ENCODE data around the gene MMP17. TPM values are rescaled to one million over a fixed set of nuclear protein-coding genes. Genes with fewer than 3 reads are reported as not detected.

Gene MMP17
- total RNA-seq (2014; rRNA removed; shearing (Covaris generic)): 3.1 and 3.4 TPM in 2 replicates

DNA sequence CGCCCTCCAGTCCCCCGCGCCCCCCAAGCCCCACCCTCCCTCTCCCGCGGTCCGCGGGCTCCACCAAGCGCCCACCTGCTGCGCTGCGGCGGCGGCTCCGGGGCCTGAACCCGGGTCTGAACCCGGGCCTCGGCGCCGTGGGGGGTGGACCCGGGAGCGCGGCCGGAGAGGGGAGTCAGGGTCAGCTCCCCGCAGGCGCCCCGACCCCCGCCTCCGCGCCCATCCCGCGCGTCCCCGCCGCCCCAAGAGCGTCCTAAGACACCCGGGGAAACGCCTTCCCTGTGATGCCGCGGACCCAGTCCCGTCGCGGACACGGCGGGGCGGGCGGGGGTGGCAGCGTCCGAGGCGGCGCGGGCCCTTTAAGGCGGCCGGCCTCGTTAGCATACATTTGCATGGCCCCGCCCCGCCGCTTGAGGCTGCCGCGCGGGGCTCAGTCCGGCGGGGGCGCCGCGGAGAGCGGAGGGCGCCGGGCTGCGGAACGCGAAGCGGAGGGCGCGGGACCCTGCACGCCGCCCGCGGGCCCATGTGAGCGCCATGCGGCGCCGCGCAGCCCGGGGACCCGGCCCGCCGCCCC, at the start of gene MMP17:
MMP17 (plus strand) TSS at position 433 of the 574 bp plus-strand sequence; CDS start at position 535, 102 bp downstream.
- no peak for DNase-seq (ENCODE audit: low read depth in 1 of 2, low spot score in 2 of 2)
- H3K9me3 ChIP-seq (replicated peaks): no peaks in the 10 kb centered on the region; the same call in 1 of the 2 replicates
- H3K36me3 ChIP-seq: no peaks in the 10 kb centered on the region
- peak within 1 kb of the TSS; percentile 37 for H3K4me3 ChIP-seq
- H3K4me1 ChIP-seq (replicated peaks): peaks cover 45% of the 10 kb centered on the region
- H3K27ac ChIP-seq: no peak within 1 kb of the TSS
- peaks cover 20% of the 10 kb centered on the region for H3K27me3 ChIP-seq (replicated peaks)

DNA sequence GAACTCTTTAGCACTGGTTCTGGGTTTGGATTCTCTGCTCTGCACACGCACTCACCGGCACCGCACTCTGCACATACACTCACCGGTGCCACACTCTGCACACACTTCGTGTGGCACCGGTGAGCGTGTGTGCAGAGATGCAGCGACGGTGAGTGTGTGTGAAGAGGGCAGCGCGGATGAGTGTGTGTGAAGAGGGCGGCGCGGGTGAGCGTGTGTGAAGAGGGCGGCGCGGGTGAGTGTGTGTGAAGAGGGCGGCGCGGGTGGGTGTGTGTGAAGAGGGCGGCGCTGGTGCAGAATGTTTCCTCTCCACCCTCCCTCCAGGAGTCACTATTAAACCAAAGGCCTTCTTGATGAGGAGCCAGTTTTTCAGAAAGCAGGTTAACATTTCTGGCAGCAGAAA, 49.2 kb upstream of the MMP17 start:
- H3K4me1 ChIP-seq (replicated peaks): peaks cover 13% of the 10 kb centered on the region
- H3K4me3 ChIP-seq: no peak overlapping the region
- H3K27me3 ChIP-seq (replicated peaks): no peaks in the 10 kb centered on the region
- peaks cover 74% of the 10 kb centered on the region for H3K36me3 ChIP-seq
- H3K9me3 ChIP-seq (replicated peaks): no peaks in the 10 kb centered on the region
- DNase-seq (ENCODE audit: low read depth in 1 of 2, low spot score in 2 of 2): no peak
- no peak overlapping the region for H3K27ac ChIP-seq

DNA sequence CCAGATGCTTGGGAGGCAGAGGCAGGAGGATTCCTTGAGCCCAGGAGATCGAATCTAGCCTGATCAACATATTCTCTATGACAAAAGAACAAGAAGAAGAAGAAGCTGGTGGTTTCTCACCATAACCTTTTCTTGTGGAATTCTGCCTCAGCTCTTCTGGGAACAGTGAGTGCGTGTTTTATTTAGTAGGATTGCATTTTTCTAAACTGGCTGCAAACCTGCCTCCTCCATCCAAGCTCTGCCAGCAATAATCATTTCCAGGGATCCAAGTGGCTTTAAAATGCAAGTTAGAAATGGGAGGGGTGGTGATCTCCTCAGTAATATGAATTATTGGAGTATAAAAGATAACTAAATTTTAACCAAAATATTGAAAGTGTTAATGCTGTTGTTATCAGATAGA, 46.1 kb upstream of the MMP17 start:
- peaks cover 78% of the 10 kb centered on the region for H3K36me3 ChIP-seq
- peaks cover 22% of the 10 kb centered on the region for H3K4me1 ChIP-seq (replicated peaks)
- no peak overlapping the region for H3K4me3 ChIP-seq
- no peaks in the 10 kb centered on the region for H3K9me3 ChIP-seq (replicated peaks)
- no peaks in the 10 kb centered on the region for H3K27me3 ChIP-seq (replicated peaks)
- DNase-seq (ENCODE audit: low read depth in 1 of 2, low spot score in 2 of 2): no peak
- H3K27ac ChIP-seq: no peak overlapping the region

DNA sequence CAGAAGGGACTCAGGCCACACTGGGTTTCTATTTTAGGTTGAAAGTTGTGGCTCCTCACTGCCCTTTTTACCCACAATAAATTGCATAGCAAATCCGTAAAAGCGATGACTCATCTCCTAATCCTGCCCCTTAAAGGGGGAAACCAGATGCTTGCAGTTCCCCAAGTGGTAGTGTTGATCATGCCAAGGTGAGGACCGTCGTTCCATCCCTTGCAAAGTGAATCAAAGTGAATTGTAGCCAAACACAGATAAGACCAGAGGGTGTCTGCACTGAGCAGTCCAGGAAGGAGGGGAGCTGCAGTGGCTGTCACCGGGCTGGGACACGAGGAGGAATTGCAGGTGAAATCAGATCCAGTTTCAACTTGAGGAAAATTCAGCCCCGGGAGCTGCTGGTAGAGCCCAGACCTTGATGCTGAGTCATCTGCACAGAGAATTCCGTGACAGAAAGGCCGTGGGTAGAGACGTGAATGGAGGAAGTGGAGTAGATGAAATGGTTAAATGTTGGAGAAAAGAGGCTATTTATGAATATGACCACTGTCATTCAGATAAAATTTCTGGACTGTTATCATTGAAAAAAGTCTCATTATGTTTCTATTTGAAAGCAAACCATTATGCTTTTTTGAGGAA, 44.2 kb upstream of the MMP17 start:
- H3K36me3 ChIP-seq: peaks cover 76% of the 10 kb centered on the region
- peak in 1 of 2 experiments; percentile 78 for DNase-seq (ENCODE audit: low read depth in 1 of 2, low spot score in 2 of 2)
- H3K4me1 ChIP-seq (replicated peaks): peaks cover 22% of the 10 kb centered on the region
- H3K27me3 ChIP-seq (replicated peaks): no peaks in the 10 kb centered on the region
- H3K27ac ChIP-seq: peak overlapping the region; percentile 30
- H3K9me3 ChIP-seq (replicated peaks): no peaks in the 10 kb centered on the region
- H3K4me3 ChIP-seq: no peak overlapping the region

DNA sequence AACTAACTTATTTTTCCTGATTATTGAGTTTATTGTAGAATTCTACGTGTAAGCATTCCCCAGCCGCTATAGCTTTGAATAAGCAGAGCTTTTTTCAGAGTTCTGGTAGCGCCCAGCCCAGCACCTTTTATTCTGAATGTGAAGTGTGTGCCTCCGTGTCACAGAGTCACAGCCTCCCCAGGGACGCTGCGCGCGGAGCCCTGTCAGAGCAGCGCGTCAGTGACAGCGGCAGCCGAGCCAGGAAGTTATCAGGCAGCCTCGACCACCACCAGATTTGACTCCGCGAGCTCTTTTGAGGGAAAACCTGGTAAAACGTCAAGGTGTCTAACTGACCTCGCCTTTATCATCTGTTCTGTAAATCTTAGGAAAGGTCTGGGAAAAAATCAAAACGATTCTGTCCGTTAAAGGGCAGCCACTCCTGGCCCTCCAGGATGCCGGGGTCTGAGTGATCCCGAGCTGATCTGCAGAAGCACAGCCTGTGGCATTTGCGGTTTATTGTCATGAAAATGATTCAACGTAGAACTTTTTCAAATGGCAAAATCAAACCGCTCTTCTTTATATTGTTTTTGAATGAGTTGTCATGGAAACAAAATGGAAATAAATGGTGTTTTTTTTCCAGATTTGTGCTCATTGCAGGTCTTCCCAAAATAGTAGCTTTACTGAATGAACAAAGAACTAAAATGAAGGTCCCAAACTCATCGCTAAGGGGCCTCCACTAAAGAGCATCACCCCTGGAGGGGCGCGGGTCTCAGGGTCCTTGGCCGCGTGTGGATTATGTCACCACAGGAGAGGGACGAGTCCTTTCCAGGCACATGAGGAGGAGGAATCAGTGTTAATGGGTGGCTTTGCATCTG, 43.1 kb upstream of the MMP17 start:
- Histone ChIP-seq H3K9me3 (replicated peaks) (no peaks in the 10 kb centered on the region), H3K27me3 (replicated peaks) (no peaks in the 10 kb centered on the region), H3K36me3 (peaks cover 74% of the 10 kb centered on the region), H3K4me1 (replicated peaks) (peaks cover 22% of the 10 kb centered on the region), H3K27ac (peak overlapping the region; percentile 30), H3K4me3 (no peak overlapping the region)
- DNase-seq (ENCODE audit: low read depth in 1 of 2, low spot score in 2 of 2): no peak

DNA sequence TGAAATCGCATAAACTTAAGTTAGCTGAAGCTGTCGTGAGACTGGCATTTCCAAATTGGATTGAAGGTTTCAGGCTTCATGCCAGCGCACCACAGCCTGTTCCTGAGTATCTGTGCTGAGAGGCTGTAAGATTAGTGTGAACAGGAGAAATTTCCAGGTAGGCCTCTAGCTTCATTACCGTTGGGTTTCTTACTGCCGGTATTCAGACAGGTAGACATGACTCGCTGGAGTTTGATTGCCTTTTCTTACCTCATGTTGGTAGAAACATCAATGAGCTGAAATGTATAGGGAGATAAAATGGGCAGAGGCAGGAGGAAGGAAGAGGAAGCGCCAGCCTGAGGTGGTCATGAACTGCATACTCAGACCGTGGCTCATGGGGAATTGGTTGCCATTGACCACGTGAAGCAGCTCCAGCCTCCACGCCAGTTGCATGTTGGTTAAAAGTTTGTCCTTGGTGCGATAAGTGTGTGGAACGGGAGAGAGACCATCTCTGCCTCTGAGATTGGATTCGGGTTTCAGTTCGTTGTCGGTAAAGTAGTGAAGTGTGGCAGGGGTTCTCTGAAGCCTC, 42.3 kb upstream of the MMP17 start:
- peaks cover 74% of the 10 kb centered on the region for H3K36me3 ChIP-seq
- H3K9me3 ChIP-seq (replicated peaks): no peaks in the 10 kb centered on the region
- DNase-seq (ENCODE audit: low read depth in 1 of 2, low spot score in 2 of 2): no peak
- H3K4me3 ChIP-seq: no peak overlapping the region
- H3K27ac ChIP-seq: no peak overlapping the region
- peaks cover 22% of the 10 kb centered on the region for H3K4me1 ChIP-seq (replicated peaks)
- no peaks in the 10 kb centered on the region for H3K27me3 ChIP-seq (replicated peaks)

DNA sequence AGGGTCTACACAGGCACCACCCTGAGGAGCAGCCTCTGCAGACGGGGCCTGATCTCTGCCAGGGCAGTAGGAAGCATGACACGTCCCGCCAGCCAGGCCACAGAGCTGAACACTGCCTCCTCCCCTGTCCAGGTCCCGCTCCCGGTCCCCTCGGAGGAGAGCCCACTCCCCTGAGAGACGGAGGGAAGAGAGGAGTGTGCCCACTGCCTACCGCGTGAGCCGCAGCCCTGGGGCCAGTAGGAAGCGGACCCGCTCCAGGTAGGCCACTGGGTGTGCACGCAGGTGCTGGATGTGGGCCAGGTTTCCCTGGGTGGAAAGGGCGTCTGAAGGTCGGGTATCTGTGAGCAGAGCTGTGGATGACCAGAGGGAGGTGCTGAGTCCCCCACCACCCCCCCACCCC, 41.9 kb upstream of the MMP17 start:
- H3K4me3 ChIP-seq: no peak overlapping the region
- H3K9me3 ChIP-seq (replicated peaks): no peaks in the 10 kb centered on the region
- DNase-seq (ENCODE audit: low read depth in 1 of 2, low spot score in 2 of 2): no peak
- no peak overlapping the region for H3K27ac ChIP-seq
- H3K4me1 ChIP-seq (replicated peaks): peaks cover 22% of the 10 kb centered on the region
- H3K27me3 ChIP-seq (replicated peaks): no peaks in the 10 kb centered on the region
- peaks cover 78% of the 10 kb centered on the region for H3K36me3 ChIP-seq

DNA sequence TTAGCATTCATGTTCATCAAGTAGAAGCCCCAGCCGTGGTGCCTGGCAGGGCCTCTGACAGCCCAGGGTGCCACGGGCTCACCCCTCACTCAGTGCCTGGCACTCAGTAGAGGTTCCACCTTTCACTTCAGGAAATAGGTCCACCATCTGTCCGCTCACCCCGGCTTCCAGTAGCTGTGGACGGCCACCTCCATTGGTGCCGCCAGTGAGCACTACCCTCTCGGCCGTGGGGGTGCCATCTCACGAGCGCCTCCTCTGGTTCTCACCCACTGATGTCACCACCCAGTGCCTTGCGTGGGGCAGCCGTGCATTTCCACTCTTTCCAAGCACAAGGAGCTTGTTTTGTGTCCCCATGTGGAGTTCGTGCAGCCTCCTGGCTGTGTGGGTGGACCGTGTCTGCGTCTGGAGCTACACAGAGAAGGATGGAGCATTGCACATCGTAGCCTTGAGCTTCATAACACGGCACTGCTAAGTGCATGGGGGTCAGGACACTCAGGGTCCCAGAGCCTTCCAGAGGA, 41.0 kb upstream of the MMP17 start:
- peaks cover 73% of the 10 kb centered on the region for H3K36me3 ChIP-seq
- no peak overlapping the region for H3K27ac ChIP-seq
- peaks cover 22% of the 10 kb centered on the region for H3K4me1 ChIP-seq (replicated peaks)
- no peak overlapping the region for H3K4me3 ChIP-seq
- no peaks in the 10 kb centered on the region for H3K9me3 ChIP-seq (replicated peaks)
- no peak for DNase-seq (ENCODE audit: low read depth in 1 of 2, low spot score in 2 of 2)
- H3K27me3 ChIP-seq (replicated peaks): no peaks in the 10 kb centered on the region

DNA sequence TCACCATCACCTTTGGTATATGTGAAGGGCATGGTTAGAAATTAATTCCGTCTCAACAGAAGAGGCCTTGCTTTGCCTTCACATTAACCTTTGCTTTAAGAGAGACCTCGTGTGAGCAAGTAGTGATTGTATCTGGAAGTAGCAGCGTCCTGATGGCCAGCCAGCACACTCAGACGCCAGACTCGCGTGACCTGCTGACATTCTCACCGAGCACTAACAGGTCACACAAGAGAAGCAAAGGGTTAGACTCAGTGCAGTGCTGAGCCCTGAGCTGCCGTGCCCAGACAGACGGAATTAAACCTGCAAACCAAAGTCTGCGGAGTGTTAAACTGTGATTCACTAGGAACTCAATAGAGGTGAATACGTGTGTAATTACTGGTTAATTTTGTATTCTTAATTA, 40.1 kb upstream of the MMP17 start:
- H3K27ac ChIP-seq: no peak overlapping the region
- H3K9me3 ChIP-seq (replicated peaks): no peaks in the 10 kb centered on the region
- DNase-seq (ENCODE audit: low read depth in 1 of 2, low spot score in 2 of 2): no peak
- no peaks in the 10 kb centered on the region for H3K27me3 ChIP-seq (replicated peaks)
- H3K4me3 ChIP-seq: no peak overlapping the region
- peaks cover 17% of the 10 kb centered on the region for H3K4me1 ChIP-seq (replicated peaks)
- H3K36me3 ChIP-seq: peaks cover 69% of the 10 kb centered on the region

DNA sequence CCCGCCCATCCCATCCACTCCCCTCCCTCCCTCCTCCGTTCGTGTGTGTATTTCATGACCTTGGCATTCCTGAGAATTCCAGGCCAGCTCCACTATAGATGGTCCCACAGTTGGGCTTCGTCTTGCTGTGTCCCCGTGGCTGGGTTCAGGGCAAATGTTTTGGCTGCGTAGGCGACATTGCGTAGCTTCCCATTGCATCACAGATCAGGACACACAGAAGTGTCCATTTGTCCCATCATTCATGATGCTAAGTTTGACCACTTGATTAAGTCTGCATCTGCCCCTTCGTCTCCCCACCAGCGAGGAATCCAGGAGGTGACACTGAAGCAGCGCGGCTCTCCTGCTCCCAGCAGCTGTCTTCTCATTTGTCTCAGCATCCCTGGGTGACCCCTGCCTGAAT, 38.6 kb upstream of the MMP17 start:
- no peak for DNase-seq (ENCODE audit: low read depth in 1 of 2, low spot score in 2 of 2)
- H3K4me1 ChIP-seq (replicated peaks): peaks cover 3% of the 10 kb centered on the region
- peaks cover 74% of the 10 kb centered on the region for H3K36me3 ChIP-seq
- no peak overlapping the region for H3K4me3 ChIP-seq
- no peaks in the 10 kb centered on the region for H3K9me3 ChIP-seq (replicated peaks)
- H3K27me3 ChIP-seq (replicated peaks): no peaks in the 10 kb centered on the region
- no peak overlapping the region for H3K27ac ChIP-seq

DNA sequence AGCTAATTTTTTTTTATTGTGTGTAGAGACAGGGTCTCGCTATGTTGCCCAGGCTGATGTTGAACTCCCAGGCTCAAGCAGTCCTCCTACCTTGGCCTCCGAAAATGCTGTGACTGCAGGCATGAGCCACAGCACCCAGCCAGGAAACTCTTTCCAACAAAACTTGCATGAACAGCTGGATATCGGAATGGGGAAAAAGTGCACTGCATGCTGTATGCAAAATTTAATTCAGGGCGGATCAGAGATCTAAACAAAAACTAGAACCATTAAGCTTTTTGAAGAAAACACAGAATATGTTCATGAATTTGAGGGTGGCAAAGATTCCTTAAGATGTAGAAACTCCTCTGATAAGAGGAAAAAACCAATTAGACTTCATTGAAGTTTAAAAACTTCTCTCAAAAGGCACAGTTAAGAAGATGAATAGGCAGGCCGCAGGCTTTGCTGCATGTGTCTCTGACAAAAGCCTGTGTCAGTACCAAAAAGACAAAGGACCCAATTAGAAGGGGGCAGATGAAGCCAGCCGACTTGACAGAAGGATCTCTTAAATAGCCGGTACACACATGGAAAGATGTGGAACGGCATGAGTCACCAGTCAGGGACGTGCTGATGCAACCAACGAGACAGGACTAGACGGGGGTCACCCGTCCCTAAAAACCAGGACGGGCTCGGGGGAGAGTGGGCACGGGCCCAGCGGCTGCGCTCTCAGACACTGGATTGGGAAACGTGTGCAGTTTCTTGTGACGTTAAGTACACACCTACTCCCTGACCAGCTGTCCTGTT, 34.8 kb upstream of the MMP17 start:
- H3K4me1 ChIP-seq (replicated peaks): no peaks in the 10 kb centered on the region
- H3K27me3 ChIP-seq (replicated peaks): no peaks in the 10 kb centered on the region
- no peak for DNase-seq (ENCODE audit: low read depth in 1 of 2, low spot score in 2 of 2)
- H3K27ac ChIP-seq: no peak overlapping the region
- H3K4me3 ChIP-seq: no peak overlapping the region
- peaks cover 65% of the 10 kb centered on the region for H3K36me3 ChIP-seq
- H3K9me3 ChIP-seq (replicated peaks): no peaks in the 10 kb centered on the region

DNA sequence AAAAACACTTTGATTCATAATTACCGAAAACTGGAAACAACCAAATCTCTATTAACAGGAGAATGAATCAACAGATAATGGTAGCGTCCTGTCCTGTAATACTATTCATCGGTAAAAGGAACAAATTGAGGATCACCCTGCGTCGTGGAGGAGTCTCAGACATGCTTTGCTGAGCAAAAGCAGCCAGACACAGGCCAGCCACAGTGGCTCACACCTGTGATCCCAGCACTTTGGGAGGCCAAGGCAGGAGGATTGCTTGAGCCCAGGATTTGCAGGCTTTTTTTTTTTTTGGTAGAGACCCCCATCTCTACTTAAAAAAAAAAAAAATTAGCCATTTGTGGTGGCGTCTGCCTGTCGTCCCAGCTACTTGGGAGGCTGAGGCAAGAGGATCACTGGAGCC, 34.1 kb upstream of the MMP17 start:
- Histone ChIP-seq H3K4me3 (no peak overlapping the region), H3K36me3 (peaks cover 64% of the 10 kb centered on the region), H3K27ac (no peak overlapping the region), H3K9me3 (replicated peaks) (no peaks in the 10 kb centered on the region), H3K27me3 (replicated peaks) (no peaks in the 10 kb centered on the region), H3K4me1 (replicated peaks) (no peaks in the 10 kb centered on the region)
- DNase-seq (ENCODE audit: low read depth in 1 of 2, low spot score in 2 of 2): no peak

DNA sequence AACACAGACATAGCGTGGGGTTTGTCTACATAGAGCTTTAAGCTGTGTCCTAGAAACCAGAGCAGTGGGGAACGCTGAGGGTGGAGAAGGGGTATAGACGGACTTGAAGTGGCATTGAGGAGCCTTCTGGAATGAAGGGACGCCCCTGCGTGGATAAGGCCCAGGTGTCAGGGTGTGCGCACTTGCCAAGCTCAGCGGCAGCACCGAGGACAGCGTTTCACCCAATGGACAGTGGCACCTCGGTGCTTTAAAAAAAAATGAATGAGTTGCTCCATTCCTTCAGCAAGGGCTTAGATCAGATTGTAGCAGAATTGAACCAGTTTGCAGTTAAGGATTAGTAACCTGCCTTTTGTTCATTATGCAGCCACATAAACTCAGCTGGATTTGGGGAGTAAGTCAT, 33.6 kb upstream of the MMP17 start:
- Histone ChIP-seq H3K36me3 (peaks cover 66% of the 10 kb centered on the region), H3K27me3 (replicated peaks) (no peaks in the 10 kb centered on the region), H3K4me1 (replicated peaks) (no peaks in the 10 kb centered on the region), H3K9me3 (replicated peaks) (no peaks in the 10 kb centered on the region), H3K27ac (no peak overlapping the region), H3K4me3 (no peak overlapping the region)
- no peak for DNase-seq (ENCODE audit: low read depth in 1 of 2, low spot score in 2 of 2)
